HEK293T (cell line): Measurements from ENCODE around the gene TMEM35A.

Experiments used
- CTCF ChIA-PET: fragments of 350-600 bp; formaldehyde crosslinking; extraction: SDS; loops from one replicate; lab custom pipeline; 2021; ENCODE audit warnings: antibody characterized with exemption, inconsistent platforms; lab: Yijun Ruan, JAX
- POLR2A ChIA-PET: fragments of 350-600 bp; formaldehyde crosslinking; extraction: SDS; loops from one replicate; lab custom pipeline; 2020; ENCODE audit warnings: antibody characterized with exemption, inconsistent platforms; lab: Yijun Ruan, JAX
- DNase-seq: peaks from one replicate; pipeline ENCODE4 v3.0.0; 2012; ENCODE audit warnings: mixed read lengths; ENCODE audit errors: extremely low spot score
- ELF4 ChIP-seq: fragments of 450-650 bp; IDR thresholded peaks from 2 replicates; pipeline ENCODE4 v1.6.1; 2017; ENCODE audit warnings: antibody characterized with exemption
- HDGF ChIP-seq: fragments of 450-650 bp; IDR thresholded peaks from 2 replicates; pipeline ENCODE4 v1.6.1; 2017; ENCODE audit warnings: antibody characterized with exemption, borderline replicate concordance
- LEF1 ChIP-seq: fragments of 450-650 bp; IDR thresholded peaks from 2 replicates; pipeline ENCODE4 v1.6.1; 2017; ENCODE audit warnings: mild to moderate bottlenecking, borderline replicate concordance
- NFRKB ChIP-seq: fragments of 450-650 bp; IDR thresholded peaks from 2 replicates; pipeline ENCODE4 v1.6.1; 2016; ENCODE audit warnings: mild to moderate bottlenecking, moderate library complexity
- PKNOX1 ChIP-seq: fragments of 450-650 bp; IDR thresholded peaks from 2 replicates; pipeline ENCODE4 v1.6.1; 2016
- TARDBP ChIP-seq: fragments of 450-650 bp; IDR thresholded peaks from 2 replicates; pipeline ENCODE4 v1.6.1; 2016
- ZNF384 ChIP-seq: fragments of 450-650 bp; IDR thresholded peaks from 2 replicates; pipeline ENCODE4 v1.6.1; 2016

The TMEM35A gene

GRCh38 chrX:101117701-101118100 is 39.0 kb downstream of the TMEM35A start:
- DNase-seq: no peak
- no peak for TF ChIP-seq HDGF
- no peak for TF ChIP-seq NFRKB
- TF ChIP-seq TARDBP: no peak
- no peak for TF ChIP-seq ELF4
- POLR2A ChIA-PET: no interaction called here
- CTCF ChIA-PET: no interaction called here

- ChIA-PET CTCF (no interaction called here), POLR2A (no interaction called here)
- no peak for TF ChIP-seq PKNOX1
- TF ChIP-seq LEF1: no peak
- TF ChIP-seq ZNF384: no peak
- no peak for TF ChIP-seq HDGF
- no peak for TF ChIP-seq ELF4
- DNase-seq: no peak
Observed at GRCh38 chrX:101136235-101136634, 57.6 kb downstream of the TMEM35A start.
